ENCODE results near the gene SNED1.

Gene SNED1

DNA sequence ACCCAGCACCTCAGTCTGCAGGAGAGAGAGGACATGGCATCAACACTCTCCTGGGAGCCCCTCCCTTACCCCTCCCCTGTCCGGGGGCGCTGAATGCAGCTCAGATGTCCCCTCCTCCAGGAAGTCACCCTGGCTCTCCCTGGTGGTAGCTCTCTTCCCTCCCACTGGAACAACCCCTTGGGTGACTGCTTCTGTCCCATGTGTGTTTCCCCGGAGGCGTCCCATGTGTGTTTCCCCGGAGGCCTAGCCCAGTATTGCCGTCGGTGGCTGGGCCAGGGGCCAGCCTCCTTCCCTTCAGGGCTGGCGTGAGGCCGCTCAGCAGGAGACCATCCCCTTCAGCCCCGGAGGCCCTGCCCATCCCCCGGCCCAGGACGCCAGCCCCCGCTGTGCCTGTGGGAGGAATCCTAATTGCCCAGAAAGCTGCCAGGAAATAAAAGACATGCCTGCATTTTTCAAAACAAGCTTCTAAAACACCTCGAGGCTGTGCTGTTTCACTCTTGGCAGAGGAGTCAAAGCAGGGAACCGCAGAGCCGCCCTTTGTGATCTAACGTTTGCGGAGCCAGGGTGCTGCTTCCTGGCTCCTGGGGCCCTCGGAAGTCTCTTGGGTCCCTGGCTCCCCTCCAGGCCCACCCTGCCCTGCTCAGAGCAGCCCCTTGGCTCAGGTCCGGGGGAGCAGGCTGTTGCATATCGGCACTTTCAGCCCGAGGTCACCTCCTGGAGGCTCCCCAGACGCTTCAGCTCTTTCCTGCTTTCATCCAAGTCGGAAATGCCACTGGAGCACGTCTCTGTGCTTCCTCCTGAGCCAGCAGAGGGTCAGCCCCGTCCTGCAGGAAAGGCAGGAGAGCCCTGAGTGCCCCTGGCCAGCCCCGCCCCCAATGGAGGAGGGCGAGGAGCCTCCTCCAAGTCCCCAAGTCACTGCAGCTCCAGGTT lies 11.4 kb downstream of the SNED1 start:
- H3K4me3 ChIP-seq (ENCODE audit: low read length): no peak overlapping the region
- no peaks in the 10 kb centered on the region for H3K9me3 ChIP-seq (ENCODE audit: control insufficient read depth, low read length)
- H3K27me3 ChIP-seq (ENCODE audit: control insufficient read depth, insufficient read depth, low read length): peaks cover 5% of the 10 kb centered on the region
- H3K36me3 ChIP-seq (ENCODE audit: control insufficient read depth, insufficient read depth, low read length): no peaks in the 10 kb centered on the region
- peaks cover 19% of the 10 kb centered on the region for H3K4me1 ChIP-seq (ENCODE audit: control insufficient read depth, insufficient read depth, low read length)
- H3K9ac ChIP-seq (ENCODE audit: low read length): peak overlapping the region; percentile 25

DNA sequence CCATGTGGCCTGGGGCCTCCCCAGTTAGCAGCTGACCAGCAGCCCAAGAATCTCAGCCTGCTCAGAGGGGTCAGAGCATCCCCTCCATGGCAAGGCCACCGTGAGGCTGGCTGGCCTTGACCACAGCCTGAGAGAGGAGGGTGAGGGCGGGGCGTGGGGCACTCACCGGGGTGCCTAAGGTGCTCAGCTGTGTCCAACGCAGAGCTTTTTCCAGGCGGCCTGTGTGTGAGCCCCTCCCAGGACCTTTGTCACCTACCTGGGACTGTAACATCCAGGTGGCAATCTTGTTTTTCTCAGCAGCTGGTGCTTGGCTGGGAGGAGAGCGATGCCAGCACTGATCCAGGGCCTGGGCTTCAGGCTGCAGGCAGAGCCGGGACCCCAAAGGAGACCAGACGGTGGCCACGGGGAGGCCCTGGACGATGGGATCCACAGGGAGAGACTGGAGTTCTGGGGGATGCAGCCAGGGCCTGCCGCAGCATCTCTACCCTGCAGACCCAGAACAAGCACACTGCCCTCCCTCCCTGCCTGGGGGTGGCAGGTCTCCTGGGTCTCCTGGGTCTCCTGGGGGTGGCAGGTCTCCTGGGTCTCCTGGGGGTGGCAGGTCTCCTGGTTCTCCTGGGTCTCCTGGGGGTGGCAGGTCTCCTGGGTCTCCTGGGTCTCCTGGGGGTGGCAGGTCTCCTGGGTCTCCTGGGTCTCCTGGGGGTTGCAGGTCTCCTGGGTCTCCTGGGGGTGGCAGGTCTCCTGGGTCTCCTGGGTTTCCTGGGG lies 12.3 kb downstream of the SNED1 start:
- Histone ChIP-seq H3K9me3 (ENCODE audit: control insufficient read depth, low read length) (no peaks in the 10 kb centered on the region), H3K27me3 (ENCODE audit: control insufficient read depth, insufficient read depth, low read length) (peaks cover 5% of the 10 kb centered on the region), H3K4me1 (ENCODE audit: control insufficient read depth, insufficient read depth, low read length) (peaks cover 19% of the 10 kb centered on the region), H3K36me3 (ENCODE audit: control insufficient read depth, insufficient read depth, low read length) (no peaks in the 10 kb centered on the region), H3K4me3 (ENCODE audit: low read length) (no peak overlapping the region), H3K9ac (ENCODE audit: low read length) (peak overlapping the region; percentile 25)

DNA sequence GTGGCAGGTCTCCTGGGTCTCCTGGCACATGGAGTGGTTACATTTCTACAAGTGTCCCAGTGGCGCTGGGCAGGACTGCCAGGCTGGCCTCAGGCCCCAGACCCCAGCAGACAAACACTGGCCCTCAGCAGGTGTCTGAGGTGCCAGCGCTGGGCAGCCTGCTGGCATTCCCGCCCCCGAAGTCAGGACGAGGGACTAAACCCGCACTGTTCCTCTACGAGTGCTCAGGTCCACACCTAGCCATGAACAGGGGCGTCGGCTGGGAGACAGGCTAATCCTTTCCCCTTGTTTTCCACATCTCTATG lies 12.8 kb downstream of the SNED1 start:
- Histone ChIP-seq H3K9me3 (ENCODE audit: control insufficient read depth, low read length) (no peaks in the 10 kb centered on the region), H3K4me1 (ENCODE audit: control insufficient read depth, insufficient read depth, low read length) (peaks cover 19% of the 10 kb centered on the region), H3K9ac (ENCODE audit: low read length) (no peak overlapping the region), H3K27me3 (ENCODE audit: control insufficient read depth, insufficient read depth, low read length) (peaks cover 5% of the 10 kb centered on the region), H3K36me3 (ENCODE audit: control insufficient read depth, insufficient read depth, low read length) (no peaks in the 10 kb centered on the region), H3K4me3 (ENCODE audit: low read length) (no peak overlapping the region)

DNA sequence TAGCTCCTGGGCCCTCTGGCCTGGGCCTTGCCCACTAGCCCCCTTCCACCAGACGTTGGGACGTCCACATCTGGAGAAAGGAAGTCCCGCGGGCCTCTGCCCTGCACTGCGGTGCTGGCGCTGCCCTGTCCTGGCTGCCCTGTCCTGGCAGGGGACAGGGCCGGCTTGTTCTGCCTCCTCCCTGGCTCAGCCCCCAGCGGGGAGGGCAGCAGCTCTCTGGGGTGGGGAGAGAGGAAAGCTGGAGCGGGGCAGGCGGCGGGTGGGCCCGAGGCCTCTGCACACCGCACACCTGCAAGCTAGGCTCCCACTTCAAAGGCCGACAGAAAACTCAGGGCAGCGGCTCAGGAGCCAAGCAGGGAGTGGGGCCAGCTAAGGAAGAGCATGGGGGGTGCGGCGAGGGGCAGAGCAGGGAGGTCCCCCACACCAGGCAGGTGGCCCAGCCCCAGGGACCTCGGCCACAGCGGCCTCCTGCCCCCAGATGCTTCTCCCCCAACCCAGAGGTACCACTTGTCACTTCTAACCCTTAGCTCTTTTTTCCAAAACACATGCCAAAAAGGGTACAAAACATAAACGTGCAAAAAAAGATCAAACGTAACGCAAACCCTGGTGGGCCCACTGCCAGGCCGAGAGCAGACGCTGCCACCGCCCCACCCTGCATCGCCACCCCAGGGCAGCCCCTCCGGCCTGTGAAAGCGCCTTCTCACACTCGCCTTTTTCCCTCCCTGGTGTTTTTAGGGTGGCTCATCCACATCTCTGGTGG lies 13.5 kb downstream of the SNED1 start:
- Histone ChIP-seq H3K9ac (ENCODE audit: low read length) (no peak overlapping the region), H3K4me1 (ENCODE audit: control insufficient read depth, insufficient read depth, low read length) (peaks cover 19% of the 10 kb centered on the region), H3K36me3 (ENCODE audit: control insufficient read depth, insufficient read depth, low read length) (no peaks in the 10 kb centered on the region), H3K4me3 (ENCODE audit: low read length) (no peak overlapping the region), H3K9me3 (ENCODE audit: control insufficient read depth, low read length) (no peaks in the 10 kb centered on the region), H3K27me3 (ENCODE audit: control insufficient read depth, insufficient read depth, low read length) (peaks cover 5% of the 10 kb centered on the region)

DNA sequence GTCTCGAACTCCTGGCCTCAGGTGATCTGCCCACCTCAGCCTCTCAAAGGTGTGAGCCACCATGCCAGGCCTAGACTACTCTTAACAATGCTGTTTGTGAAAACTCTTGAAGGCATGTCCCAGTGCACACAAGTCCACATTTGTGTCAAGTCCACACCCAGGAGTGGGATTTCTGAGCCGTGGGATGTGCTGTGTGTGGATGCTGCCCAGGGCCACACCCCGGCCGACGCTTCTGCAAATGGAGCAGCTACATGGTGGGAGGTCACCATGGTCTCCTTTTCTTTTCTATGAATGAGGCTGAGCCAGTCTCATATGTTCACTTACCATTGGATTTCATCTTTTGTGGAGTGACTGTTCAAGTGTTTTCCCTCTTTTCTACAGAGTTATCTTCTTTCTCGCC lies 15.8 kb downstream of the SNED1 start:
- Histone ChIP-seq H3K4me3 (ENCODE audit: low read length) (no peak overlapping the region), H3K36me3 (ENCODE audit: control insufficient read depth, insufficient read depth, low read length) (no peaks in the 10 kb centered on the region), H3K4me1 (ENCODE audit: control insufficient read depth, insufficient read depth, low read length) (peaks cover 13% of the 10 kb centered on the region), H3K9me3 (ENCODE audit: control insufficient read depth, low read length) (no peaks in the 10 kb centered on the region), H3K27me3 (ENCODE audit: control insufficient read depth, insufficient read depth, low read length) (peaks cover 4% of the 10 kb centered on the region), H3K9ac (ENCODE audit: low read length) (no peak overlapping the region)

DNA sequence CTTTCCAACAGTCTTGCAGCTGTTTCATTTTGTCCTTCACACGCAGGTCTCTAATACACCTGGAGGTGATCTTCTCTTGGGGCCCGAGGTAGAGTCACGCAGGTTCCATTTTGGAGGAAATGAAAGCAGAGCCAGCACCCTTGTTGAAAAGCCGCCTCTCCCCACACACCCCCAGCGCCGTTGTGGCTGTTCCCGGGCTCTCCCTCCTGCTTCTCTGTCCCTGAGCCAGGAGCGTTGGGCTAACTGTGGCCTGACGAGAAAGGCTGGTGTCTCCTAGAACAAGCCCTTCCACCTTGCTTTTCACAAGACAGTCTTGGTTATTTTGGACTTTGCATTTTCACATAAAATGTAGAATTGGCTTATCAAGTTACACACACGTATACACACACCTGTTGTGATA lies 16.3 kb downstream of the SNED1 start:
- Histone ChIP-seq H3K4me3 (ENCODE audit: low read length) (no peak overlapping the region), H3K27me3 (ENCODE audit: control insufficient read depth, insufficient read depth, low read length) (no peaks in the 10 kb centered on the region), H3K9me3 (ENCODE audit: control insufficient read depth, low read length) (no peaks in the 10 kb centered on the region)

DNA sequence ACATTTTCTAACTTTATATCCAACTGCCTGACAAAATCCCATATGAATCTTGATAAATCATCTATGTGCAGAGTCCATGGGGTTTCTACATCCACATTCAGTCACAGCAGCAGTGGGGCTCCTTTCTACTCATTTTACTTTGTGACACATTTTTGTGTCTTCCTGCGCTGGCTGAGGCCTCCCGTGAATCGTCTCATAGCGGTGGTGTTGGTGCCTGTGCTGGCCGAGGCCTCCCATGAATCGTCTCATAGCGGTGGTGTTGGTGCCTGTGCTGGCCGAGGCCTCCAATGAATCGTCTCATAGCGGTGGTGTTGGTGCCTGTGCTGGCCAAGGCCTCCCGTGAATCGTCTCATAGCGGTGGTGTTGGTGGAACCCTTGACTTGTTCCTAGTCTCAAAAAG lies 17.0 kb downstream of the SNED1 start:
- Histone ChIP-seq H3K4me3 (ENCODE audit: low read length) (no peak overlapping the region), H3K36me3 (ENCODE audit: control insufficient read depth, insufficient read depth, low read length) (no peaks in the 10 kb centered on the region), H3K9me3 (ENCODE audit: control insufficient read depth, low read length) (no peaks in the 10 kb centered on the region), H3K27me3 (ENCODE audit: control insufficient read depth, insufficient read depth, low read length) (no peaks in the 10 kb centered on the region), H3K9ac (ENCODE audit: low read length) (no peak overlapping the region), H3K4me1 (ENCODE audit: control insufficient read depth, insufficient read depth, low read length) (peaks cover 3% of the 10 kb centered on the region)

More for the DNA sequence above, 16.3 kb downstream of the SNED1 start:
- H3K36me3 ChIP-seq (ENCODE audit: control insufficient read depth, insufficient read depth, low read length): no peaks in the 10 kb centered on the region
- no peak overlapping the region for H3K9ac ChIP-seq (ENCODE audit: low read length)
- H3K4me1 ChIP-seq (ENCODE audit: control insufficient read depth, insufficient read depth, low read length): peaks cover 9% of the 10 kb centered on the region

DNA sequence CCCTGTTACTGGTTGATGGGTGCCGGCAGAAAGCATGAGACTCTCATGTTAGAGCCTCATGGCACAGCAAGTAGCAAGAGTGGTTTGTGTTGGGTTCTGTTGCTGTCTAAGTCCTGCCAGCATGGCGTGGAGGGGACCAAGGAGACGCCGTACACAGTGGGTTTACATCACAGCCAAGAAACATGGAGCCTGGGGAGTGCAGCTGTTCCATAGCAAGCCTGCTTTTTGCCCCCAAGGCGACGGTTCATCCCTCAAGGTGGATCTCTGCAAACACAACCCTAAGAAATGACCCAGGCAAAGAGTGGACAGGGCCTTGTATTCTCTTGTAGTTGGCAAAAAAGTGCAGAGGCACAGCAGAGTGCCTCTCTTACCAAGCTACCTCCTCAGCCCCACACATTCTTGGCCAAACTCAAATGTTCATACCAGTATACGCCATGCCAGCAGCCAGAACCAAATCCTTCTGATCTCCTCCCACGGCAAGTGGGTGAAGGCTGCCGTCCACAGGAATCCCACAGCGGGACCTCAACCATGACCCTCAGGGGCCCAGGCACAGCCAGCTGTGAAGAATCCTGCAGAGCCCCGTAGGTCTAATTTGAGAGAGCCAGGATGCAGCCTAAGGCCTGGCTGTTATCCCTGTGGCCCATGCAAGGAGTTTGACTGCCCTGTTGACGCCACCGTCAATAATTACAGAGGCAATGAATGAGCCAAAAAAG lies 19.0 kb downstream of the SNED1 start:
- no peaks in the 10 kb centered on the region for H3K36me3 ChIP-seq (ENCODE audit: control insufficient read depth, insufficient read depth, low read length)
- no peak overlapping the region for H3K4me3 ChIP-seq (ENCODE audit: low read length)
- H3K4me1 ChIP-seq (ENCODE audit: control insufficient read depth, insufficient read depth, low read length): no peaks in the 10 kb centered on the region
- no peak overlapping the region for H3K9ac ChIP-seq (ENCODE audit: low read length)
- no peaks in the 10 kb centered on the region for H3K9me3 ChIP-seq (ENCODE audit: control insufficient read depth, low read length)
- H3K27me3 ChIP-seq (ENCODE audit: control insufficient read depth, insufficient read depth, low read length): no peaks in the 10 kb centered on the region

DNA sequence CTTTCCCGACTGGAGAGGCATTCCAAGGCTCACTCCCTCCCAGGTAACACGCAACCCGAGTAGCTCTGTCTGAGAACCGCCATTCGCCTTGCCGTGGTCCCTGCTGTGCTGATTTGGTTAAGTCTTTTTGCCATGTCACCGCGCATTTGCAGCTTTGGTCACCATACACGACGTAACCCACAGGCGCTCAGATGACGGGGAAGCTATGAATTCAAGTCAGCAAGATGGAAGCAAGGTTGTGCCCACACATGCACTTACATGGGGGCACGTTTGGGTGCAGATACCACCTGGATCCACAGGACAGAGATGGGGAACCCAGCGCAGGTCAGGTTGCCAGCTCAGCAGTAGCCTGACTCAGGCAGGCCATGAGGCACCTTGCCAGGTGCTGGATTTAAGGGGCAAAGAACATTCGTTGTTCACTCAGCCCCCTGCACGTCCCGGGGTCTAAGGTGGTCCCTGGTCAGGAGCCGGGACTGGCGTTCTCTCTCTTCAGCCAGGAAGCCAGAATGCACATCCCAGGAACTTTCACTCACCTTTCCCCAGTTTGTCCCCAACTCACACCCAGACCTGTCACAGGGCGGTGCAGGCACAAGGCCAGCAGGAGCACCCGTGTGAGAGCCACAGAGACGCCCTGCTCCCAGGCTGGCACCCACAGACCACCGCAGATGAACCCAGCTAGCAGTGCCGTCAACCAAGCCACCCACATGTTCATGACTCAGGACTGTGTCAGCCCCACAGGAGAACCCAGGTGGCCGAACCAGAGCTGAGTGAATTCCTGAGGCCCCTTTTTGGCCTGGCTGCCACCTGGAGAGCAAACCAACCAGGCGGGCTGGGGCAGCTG lies 19.9 kb downstream of the SNED1 start:
- no peaks in the 10 kb centered on the region for H3K9me3 ChIP-seq (ENCODE audit: control insufficient read depth, low read length)
- no peaks in the 10 kb centered on the region for H3K27me3 ChIP-seq (ENCODE audit: control insufficient read depth, insufficient read depth, low read length)
- H3K4me1 ChIP-seq (ENCODE audit: control insufficient read depth, insufficient read depth, low read length): no peaks in the 10 kb centered on the region
- no peak overlapping the region for H3K4me3 ChIP-seq (ENCODE audit: low read length)
- H3K36me3 ChIP-seq (ENCODE audit: control insufficient read depth, insufficient read depth, low read length): no peaks in the 10 kb centered on the region
- no peak overlapping the region for H3K9ac ChIP-seq (ENCODE audit: low read length)

DNA sequence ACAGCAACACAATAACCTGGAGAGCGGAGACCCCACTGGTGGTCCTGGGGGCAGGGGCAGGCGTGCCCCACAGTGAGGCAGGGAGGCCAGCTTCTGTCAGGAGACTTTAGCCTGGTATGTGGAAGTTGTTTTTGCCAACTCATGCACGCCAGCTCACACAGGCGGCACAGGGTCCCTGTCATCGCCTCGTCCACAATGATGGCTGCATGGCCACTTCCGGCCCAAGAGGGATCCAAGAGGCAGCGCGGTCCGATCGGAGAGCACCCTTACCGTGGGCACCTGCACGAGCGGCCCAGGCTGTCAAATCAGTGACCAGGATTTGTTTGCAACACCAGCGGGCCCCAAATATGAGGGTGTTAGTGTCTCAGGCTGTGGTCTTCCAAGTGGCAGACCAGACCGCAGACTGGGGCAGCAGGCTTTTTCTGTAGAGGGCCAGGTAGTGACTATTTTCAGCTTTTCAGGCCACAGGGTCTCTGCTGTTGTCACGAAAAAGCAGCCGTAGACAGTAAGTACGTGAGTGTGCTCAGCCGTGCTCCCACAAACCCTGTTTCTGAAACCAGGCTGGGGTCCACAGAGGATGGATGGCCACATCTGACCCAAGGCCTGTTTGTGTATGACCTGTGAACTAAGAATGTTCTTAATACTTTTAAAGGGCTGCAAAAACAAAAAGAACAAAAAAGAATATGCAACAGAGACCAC lies 21.2 kb downstream of the SNED1 start:
- no peaks in the 10 kb centered on the region for H3K36me3 ChIP-seq (ENCODE audit: control insufficient read depth, insufficient read depth, low read length)
- H3K4me3 ChIP-seq (ENCODE audit: low read length): no peak overlapping the region
- H3K9ac ChIP-seq (ENCODE audit: low read length): no peak overlapping the region
- no peaks in the 10 kb centered on the region for H3K4me1 ChIP-seq (ENCODE audit: control insufficient read depth, insufficient read depth, low read length)
- H3K27me3 ChIP-seq (ENCODE audit: control insufficient read depth, insufficient read depth, low read length): no peaks in the 10 kb centered on the region
- H3K9me3 ChIP-seq (ENCODE audit: control insufficient read depth, low read length): no peaks in the 10 kb centered on the region
